NCI-H2227 (cell line): ENCODE results near the gene CLCA2.

Source experiments
- DNase-seq: peaks from one replicate; lab custom pipeline; 2025; ENCODE audit not compliant: unreplicated experiment; lab: John Stamatoyannopoulos, UW

The CLCA2 gene

GRCh38 chr1:86429122-86429725 is 5.3 kb downstream of the CLCA2 start:
- DNase-seq = no peak

GRCh38 chr1:86429835-86430234 is 5.9 kb downstream of the CLCA2 start:
- no peak for DNase-seq

GRCh38 chr1:86430376-86430775 is 6.4 kb downstream of the CLCA2 start:
- DNase-seq = no peak

- DNase-seq = no peak
Observed at GRCh38 chr1:86434059-86434458, 10.1 kb downstream of the CLCA2 start.

- DNase-seq = no peak
Observed at GRCh38 chr1:86435327-86435726, 11.4 kb downstream of the CLCA2 start.

- no peak for DNase-seq
Observed at GRCh38 chr1:86436041-86436440, 12.1 kb downstream of the CLCA2 start.

GRCh38 chr1:86441581-86441980 is 17.6 kb downstream of the CLCA2 start:
- no peak for DNase-seq

GRCh38 chr1:86441997-86442396 is 18.0 kb downstream of the CLCA2 start:
- DNase-seq = no peak

- DNase-seq = no peak
Observed at GRCh38 chr1:86445919-86446318, 21.9 kb downstream of the CLCA2 start.

- no peak for DNase-seq
Observed at GRCh38 chr1:86447198-86447790, 23.3 kb downstream of the CLCA2 start.

- no peak for DNase-seq
Observed at GRCh38 chr1:86448670-86449069, 24.7 kb downstream of the CLCA2 start.

- no peak for DNase-seq
Observed at GRCh38 chr1:86449103-86449502, 25.1 kb downstream of the CLCA2 start.

- no peak for DNase-seq
Observed at GRCh38 chr1:86450847-86451246, 26.9 kb downstream of the CLCA2 start.

GRCh38 chr1:86453664-86454063 is 29.7 kb downstream of the CLCA2 start:
- DNase-seq = no peak

GRCh38 chr1:86455073-86455472 is 31.1 kb downstream of the CLCA2 start:
- DNase-seq = no peak

- no peak for DNase-seq
Observed at GRCh38 chr1:86460998-86461397, 37.0 kb downstream of the CLCA2 start.

- DNase-seq = no peak
Observed at GRCh38 chr1:86461482-86461881, 37.5 kb downstream of the CLCA2 start.

- no peak for DNase-seq
Observed at GRCh38 chr1:86464819-86465218, 40.8 kb downstream of the CLCA2 start.

GRCh38 chr1:86466109-86466844 is 42.3 kb downstream of the CLCA2 start:
- DNase-seq = no peak

- no peak for DNase-seq
Observed at GRCh38 chr1:86466986-86467385, 43.0 kb downstream of the CLCA2 start.

GRCh38 chr1:86468501-86468977 is 44.6 kb downstream of the CLCA2 start, which contains the start of gene CLCA1:
CLCA1 (plus strand) TSS chr1:86468927; CDS start chr1:86468972, 45 bp downstream.
- DNase-seq = no peak

- no peak for DNase-seq
Observed at GRCh38 chr1:86470859-86471258, 46.9 kb downstream of the CLCA2 start.
